ENCODE measurements around the gene CTIF. TPM values are rescaled to one million over a fixed set of nuclear protein-coding genes. Genes with fewer than 3 reads are reported as not detected.
A peak's percentile ranks its signal among the peaks of the same experiment; 100 is the strongest.

CTIF gene
- total RNA-seq, 1 experiment from 2014 or later = 8.2 TPM

DNA sequence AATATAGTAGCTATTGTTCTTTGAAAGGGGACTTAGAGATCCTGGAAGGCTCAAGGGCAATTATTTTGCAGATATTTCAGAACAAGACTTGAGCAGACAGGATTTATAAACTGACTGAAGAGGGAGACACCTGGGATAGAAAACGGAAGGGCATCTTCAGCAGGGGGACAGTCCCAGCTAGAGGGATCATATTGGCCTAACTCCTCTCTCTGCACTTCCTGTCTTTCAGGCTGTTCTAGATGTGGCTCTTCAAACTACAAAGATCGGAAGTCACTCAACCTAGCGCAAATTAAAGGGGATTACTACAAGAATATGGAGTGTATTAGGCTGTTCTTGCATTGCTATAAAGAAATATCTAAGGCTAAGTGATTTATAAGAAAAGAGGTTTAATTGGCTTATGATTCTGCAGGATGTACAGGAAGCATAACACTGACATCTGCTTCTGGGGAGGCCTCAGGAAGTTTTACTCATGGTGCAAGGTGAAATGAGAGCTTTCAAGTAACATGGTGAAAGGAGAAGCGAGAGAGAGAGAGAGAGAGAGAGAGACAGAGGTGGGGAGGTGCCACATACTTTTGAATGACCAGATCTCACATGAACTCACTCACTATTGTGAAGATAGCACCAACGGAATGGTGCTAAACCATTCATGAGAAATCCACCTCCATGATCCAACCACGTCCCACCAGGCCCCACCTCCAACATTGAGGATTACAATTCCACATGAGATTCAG lies 5.3 kb upstream of the CTIF start:
- no peak for DNase-seq (ENCODE audit: low read depth)

DNA sequence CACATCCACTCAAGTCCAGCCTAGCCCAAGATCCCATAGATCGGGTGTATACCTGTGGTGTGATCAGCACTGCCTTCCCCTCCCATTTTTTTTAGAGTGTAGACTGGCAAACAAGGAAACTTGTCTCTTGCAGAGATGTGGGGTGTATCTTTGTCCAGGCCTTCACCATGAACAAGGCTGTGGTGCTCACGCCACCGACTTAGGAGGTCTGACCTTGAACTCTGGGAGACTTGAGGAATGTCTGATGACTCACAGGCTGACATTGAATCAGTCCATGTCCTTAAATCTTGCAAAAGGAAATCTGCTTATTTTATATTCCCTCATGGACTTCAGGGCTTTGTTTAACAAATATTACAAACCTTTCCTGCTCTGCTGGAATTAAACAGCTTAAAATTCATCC lies 4.5 kb upstream of the CTIF start:
- no peak for DNase-seq (ENCODE audit: low read depth)

DNA sequence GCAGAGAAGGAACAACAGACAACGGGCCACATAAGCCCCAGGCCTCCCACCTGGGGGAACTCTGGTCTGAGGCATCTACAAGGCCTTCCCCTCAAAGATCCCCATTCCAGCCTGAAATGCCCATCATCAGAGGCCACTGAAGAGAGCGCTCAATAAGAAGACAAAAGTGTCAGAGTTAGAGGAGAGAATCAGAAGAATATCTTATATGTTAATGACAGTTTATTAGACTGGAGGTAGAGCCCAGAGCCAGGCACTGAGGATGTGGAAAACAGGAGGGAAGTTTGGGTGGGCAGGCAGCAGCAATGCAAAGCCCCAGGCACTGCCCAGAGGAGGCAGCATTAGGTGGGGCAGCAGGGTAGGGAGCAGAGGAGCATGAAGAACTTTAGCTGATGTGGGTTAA lies 2.9 kb upstream of the CTIF start:
- DNase-seq (ENCODE audit: low read depth) = no peak

DNA sequence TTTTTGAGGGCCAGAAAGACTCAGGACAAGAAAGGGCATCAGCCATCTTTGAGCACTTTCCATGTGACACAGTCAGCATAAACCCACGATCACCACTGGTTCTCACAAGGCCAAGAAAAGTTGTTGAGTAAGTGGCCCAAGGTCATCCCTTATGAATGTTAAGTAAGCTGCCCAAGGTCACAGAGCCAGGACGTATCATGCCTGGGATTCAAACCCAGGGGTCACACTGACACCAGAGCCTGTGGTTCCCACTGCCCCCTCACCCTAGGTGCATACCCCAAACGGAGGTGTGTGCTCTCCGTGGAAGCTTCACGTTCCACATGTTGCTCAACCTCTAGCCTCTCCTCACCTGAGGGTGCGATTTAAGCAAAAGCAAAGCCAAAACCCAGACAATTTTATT lies 2.3 kb upstream of the CTIF start:
- no peak for DNase-seq (ENCODE audit: low read depth)

DNA sequence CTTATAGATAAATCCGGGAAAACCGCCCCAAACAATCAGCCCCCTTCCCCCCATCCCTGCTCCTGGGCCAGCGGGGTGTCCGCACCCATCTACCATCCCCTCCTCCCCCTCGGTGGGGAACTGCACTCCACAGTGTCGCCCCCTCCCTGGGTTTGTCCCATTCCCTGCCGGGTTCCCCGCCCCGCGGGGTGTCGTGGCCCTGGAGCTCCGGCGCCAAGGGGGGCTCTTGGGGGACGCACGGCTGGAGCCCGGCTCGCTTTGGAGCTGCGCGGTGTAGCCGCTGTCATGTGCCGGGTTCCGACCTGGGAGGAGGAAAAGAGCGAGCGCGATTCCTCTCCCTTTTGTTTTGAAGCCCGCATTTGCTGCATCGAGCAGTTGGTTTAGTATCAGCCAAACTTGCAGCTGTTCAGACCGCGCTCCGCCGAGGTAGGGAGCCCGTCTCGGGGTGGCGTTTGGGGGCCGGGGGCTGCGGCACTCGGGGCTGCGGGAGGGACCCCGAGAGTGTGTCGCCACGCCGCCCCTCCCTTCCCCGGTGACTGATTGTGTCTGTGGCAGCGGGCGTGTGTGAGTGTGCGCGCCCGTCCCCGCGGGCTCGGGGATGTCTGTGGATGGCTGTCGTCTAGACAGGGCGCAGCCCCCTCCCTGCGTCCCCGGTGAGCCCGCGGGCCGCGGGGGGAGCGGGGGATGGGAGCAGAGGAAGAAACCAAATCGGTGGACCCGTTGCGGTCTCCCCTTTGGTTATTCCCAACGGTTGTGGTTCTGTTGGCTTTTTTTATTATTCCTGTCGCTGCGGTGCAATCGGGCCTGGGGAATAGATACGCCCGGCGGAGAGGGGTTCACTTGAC lies 797 bp downstream of the CTIF start:
- DNase-seq (ENCODE audit: low read depth) = peak; percentile 68

DNA sequence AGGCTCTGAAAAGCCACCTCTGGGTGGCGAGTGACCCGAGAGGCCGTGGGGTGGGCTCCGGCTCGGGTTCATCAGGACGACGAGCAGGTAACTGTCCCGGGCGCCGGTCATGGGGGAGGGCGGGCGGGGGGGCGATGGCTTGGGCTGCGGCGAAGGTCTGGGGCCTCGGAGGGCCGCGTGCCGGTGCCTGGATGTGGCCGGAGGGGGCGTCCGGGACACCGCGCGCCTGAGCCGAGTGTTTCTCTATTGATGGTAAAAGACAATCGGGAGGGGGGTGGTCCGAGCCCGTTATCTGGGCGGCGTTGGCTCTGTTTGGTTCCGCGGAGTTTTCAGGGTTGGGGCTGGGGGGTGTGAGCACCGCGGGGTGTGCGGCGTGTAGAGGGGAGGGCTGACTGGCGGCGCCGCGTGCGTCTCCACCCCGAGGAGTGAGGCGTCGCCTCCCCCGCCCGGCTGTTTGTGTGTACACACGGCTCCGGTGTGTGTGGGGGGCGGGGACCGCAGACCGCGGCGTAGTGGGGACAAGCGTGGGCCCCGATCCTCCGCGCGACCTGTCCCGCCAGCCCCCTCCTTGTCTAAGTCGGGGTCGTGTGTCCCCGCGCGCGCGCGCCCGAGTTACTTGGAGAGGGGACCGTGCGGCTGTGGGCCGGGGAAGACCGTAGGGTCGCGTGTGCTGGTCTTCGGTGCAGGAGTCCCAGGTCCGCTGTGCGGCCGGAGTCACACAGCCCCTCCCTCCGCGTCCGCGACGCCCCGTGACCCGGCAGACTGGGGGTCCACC lies 1.6 kb downstream of the CTIF start:
- peak; percentile 69 for DNase-seq (ENCODE audit: low read depth)

DNA sequence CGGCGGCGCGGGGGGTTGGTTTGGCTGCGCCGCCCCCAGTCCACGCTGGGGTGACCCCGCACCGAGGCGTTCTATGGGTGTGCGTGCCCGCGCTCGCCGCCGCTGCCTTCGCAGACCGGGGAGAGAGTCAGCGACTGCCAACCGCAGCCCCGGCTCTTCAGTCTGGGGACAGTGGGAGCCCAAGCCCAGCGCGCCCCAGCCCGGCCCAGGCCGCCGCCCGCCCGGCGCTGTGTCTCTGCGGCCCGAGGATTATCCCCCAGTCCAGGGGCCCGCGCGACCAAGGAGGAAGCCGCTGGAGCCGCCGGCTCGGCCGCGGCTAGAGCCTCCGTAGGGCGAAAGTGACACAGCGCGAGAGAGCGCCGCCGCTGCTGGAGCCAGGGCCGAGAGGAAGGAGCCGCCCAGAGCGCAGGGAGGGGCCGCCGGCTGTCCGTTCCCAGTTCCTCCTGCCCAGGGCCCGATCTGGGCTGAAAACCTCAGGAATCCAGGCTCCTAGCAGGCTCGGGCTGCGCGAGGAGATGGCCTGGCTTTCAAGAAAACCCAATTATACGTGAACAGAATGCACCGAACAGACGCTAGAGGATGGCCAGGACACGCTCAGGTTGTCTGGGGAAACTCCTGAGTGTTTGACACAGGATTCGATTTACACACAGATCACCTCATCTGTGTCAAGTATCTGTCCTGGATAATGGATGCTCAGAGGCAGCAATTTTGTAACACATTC lies 2.4 kb downstream of the CTIF start:
- peak; percentile 82 for DNase-seq (ENCODE audit: low read depth)

DNA sequence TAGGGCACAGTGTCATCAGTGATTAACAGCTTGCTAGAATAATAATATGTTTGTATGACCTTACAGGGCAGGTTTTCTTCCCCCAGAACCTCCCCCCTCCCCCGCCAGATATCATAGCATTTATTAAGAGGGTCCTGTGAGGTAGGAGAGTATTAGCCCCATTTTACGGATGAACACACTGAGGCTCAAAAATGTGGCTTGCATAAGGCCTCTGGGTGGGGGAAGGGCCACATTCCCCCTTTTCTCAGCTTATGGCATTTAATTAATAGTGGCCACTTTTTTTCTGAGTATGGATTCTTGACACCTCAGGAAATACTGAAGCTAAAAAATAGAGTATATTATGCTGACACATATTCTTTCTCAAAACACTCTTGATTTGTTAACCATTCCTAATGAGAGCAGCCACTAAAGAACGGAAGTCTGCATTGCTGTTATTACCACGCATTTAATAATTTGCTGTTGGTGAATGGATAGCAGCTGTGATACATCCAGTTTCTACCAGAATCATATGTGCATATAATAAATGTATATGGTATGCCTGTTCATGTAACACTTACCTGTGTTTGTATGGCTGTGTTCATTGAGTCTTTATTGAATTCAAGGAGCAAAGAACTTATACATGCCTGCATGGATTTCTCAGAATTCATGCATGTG lies 3.0 kb downstream of the CTIF start:
- DNase-seq (ENCODE audit: low read depth) = no peak

DNA sequence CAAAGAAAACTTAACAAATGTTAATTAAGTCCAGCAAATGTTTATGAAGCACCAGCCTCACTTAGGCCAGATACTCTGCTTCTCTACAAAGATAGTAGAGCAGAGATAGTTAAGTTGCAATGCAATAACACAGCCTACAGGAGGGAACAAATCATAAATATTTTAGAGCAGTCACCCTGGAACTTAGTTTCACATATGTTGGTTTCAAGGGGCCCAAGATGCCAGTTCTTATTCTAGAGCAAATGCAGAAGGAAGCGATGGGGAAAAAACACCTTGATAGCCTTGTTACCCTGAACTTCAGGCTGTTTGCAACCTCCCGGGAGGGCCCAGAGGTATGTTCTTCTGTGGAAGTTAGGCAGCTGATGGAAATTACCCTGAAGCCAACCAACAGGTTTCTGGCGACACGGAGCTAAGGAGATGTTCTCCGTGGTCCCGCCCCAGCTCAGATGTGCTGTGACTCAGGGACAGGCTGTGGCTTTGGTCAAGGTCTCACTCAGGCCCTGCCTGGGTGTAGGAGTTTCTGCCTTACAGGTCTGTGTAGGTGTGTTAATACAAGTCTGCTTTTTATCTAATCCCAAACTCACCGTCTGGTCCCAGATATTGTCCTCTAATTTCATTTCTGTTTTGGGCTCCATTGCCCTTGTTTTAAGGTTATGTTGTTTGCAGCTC lies 3.8 kb downstream of the CTIF start:
- no peak for DNase-seq (ENCODE audit: low read depth)

DNA sequence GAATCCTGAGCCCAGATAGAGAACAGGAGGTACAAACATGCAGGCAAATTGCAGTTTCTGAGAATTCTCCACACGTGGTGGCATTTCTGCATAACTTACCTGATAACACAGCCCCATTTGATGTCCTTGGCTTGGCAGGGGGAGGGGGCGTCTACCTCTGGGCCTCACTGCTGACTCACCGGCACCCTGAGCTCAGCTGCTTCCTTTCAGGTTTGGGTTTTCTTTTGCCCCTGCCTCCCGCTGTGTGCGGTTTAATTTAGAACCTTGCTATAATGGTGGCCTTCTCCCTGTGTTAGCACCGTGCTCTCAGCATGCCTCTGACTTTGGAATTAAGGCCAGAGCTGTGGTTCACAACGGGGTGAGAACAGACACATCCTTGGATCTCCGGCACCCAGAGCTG lies 4.4 kb downstream of the CTIF start:
- DNase-seq (ENCODE audit: low read depth) = peak; percentile 63

DNA sequence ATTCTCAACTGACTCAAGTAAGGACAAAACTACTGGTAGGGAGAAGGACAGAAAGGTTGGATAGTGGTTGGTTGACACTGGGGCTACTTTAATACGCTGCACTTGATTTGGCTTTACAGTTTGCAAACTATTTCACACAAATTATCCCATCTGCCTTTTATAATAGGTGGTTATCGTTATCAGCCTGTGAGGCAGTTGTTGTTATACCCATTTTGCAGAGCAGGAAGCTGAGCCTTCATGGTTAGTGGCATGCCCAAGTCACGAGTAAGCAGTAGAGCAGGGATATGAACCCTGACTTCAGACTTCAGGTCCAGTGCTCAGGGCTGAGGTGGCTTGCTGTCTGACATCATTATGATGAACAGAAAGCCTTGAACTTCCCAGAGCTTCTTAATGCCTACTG lies 5.3 kb downstream of the CTIF start:
- DNase-seq (ENCODE audit: low read depth) = no peak

DNA sequence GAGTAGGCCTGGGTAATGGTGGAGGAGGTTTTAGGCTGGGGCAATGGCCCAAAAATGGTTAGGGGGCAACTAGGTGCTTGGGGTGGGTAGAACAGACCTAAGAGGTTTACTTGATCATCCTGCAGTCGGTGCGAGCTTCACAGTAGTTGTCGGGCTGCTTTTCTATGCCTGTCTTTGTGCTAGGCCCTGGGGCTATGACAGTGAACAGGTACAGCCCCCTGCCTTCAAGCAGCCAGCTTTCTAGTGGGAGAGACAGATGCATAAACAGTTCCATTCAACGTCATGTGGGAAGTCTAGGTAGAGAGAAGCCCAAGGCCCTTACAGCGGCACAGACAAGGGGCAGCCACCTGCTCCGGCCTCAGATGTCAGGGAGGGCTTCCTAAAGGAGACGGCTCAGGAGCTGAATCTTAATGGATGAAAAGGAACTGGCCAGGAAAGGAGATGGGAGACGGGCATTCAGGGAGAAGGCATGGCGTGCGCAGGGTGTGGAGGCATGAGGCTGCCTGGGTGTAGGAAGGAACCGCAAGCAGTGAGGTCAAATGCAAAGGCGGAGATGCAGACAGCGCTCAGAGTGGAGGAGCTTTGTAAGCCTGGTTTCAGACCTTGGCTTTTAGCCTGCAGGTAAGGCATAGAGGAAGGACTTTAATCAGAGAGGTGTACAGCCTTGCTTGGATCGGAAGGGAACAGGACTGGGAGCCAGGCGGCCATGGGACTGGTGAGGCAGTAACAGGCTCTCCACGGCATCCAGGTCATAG lies 6.0 kb downstream of the CTIF start:
- DNase-seq (ENCODE audit: low read depth) = no peak

DNA sequence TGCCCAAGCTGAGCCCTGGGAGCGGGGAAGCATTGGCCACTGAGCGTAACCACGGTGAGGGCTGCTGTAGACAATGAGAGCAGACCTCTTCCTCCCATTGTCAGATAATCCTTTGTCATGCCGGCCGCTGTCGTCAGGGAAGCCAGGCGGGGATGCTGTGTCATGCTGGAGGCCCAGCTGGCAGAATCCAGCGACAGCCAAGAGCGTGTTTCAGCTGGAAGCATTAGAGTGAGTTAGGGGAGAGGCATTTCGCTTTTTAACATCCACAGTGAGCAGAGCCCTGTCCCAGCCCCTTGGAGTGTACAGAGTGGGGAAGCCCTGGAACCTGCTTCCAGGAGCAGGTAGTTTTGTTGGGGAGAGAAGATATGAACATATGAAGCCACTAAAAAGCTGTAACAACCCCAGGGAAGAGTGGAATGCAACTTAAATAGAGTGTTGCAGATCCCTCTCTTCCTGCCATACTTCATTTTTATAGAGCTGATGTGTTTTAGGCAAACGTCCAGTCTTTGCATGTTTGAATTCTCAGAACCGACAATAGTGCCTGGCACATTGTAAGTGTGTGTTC lies 7.0 kb downstream of the CTIF start:
- peak; percentile 79 for DNase-seq (ENCODE audit: low read depth)

DNA sequence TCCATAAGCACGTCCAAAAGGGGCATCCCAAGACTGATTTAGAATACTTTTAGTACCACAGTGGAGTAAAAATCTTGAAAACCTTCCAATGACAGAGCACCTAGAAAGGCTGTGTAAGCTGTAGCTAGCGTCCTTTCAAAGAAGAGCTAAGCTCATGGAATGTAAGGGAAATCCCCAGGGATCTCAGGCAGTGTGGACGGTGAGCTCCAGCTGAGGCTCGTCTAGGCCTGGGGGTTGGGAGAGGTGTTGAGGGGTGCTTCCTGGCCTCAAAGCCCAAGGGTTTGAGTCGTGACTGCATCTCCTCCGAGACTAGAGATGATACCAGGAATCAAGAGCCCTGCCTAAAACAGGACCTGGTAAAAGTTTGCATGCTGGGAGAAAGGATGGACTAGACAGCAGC lies 7.6 kb downstream of the CTIF start:
- peak; percentile 38 for DNase-seq (ENCODE audit: low read depth)

DNA sequence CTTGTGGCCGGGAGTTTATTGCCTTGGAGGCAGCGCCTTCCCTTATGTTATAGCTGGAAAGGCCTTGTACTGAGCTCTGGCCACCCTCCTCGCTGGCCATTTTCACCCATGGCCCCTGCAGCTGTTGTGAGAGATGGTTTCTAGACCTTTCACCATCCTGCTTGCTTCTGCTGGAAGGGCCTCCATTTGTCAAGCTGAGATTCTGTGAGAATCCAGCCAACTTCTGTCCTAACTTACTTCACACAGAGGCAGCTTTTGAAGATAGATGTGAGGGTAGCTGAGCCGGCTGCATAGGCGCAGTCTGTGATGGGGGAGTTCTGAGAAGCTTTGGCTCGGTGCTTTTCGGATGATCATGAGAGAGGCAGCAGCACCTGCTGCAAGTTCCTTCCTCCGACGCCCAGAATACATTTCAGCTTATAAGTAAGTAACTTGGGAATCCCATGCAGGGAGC lies 8.7 kb downstream of the CTIF start:
- DNase-seq (ENCODE audit: low read depth) = no peak

DNA sequence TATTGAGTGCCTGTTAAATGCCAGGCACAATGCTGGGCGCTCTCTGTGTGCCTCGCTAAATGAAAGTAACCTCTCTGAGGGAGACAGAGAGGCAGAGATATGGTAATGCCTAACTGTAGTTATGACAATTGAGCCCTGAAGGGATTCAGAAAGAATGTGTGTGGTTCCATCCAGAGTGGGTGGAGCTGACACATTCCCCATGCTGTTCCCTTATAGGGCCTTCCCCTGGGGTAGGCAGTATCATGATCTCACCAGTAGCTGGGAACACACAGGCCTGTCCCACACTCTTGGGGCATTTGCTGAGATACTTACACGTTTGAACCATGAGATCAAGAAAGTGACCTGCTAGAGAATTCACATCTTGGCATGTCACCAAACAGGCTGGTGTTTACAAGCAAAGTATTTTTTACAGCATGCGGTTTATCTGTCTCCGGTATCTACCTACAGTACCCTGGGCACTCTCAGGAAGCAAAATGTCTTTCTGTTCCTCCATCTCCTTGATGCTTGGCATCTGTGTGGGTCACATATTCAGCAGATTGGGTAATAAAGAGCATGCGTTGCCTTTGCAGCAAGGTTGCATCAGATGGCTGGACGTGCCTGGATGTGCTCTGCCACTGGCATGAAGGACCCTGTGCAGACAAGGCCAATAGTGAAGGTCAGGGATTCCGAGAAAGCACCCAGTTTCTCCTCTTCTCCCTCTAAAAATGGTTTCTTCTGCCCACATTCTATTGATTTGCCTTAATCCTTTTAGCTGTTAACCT lies 9.4 kb downstream of the CTIF start:
- DNase-seq (ENCODE audit: low read depth) = peak; percentile 86

DNA sequence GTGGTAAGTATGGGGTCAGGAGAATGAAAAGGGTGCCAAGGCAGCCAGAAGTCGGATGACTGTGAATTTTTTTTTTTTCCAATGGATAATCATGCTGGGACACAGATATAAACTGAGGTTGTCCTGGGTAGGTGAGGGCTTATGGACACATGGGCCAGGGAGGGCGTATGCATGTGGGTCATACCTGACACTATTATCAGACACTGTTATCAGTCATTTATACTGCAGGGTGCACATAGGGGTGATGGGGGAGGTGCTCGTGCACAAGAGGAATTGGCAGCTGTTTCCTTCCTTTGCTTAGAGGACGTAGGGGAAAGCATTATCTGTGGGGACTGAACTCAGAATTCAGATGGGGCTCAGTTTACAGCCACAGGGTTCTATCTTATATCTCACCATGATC lies 10.1 kb downstream of the CTIF start:
- DNase-seq (ENCODE audit: low read depth) = no peak

DNA sequence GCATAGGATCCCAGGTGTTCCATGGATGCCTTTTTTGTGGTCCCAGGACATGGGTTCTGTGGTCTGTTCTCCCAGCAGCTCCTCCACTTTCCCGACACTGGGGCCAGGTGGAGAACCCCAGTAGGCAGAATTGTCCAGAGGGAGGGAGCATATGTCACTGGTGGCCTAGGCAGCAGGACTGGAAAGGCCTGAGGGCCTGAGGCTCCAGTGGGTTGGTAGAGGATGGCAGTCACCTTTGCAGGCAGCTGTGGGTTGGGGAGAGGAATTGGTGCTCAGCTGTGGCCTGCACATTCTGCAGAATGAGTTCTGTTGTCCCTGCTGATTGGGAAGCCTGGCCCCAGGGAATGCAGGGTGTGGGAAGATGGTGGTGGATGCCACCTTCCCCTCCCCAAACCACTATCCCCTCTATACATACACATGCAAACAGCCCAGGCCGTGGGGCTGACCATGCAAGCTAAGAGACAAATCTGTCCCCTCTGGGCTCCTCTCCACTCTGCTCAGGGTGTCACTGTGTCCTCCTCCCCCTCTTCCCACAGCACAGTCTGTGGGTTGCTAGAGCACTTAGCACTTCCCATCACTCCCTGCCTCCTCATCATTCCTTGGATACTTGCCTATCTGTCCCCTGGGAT lies 11.4 kb downstream of the CTIF start:
- DNase-seq (ENCODE audit: low read depth) = no peak
